Epithelial cell of proximal tubule (primary cell): ENCODE measurements around the gene OR8B12. TPM values are rescaled to one million over a fixed set of nuclear protein-coding genes. Genes with fewer than 3 reads are reported as not detected.
"Not testable (repeated sequence)": the region's sequence is repeated elsewhere in the genome, so short reads cannot be mapped to it uniquely, and the experiment has no call there.

Experiments used
- DNase-seq: peaks from one replicate; pipeline ENCODE4 v3.0.0-alpha.2; 2011; ENCODE audit warnings: low read depth
- H3K4me3 ChIP-seq: 2 replicates; pipeline ENCODE4 v1.5.1; 2011; ENCODE audit warnings: low read depth, mild to moderate bottlenecking, low read length
- CTCF ChIP-seq: conservative IDR thresholded peaks from 2 replicates; pipeline ENCODE4 v1.5.1; 2012; ENCODE audit warnings: low read depth, mild to moderate bottlenecking, low read length
- total RNA-seq: library from RNA; depleted of rRNA; stranded (reverse); fragments of >200 nt; gene quantifications from 2 replicates; pipeline ENCODE4 v1.2.3, GENCODE V29; 2015

Gene OR8B12
- total RNA-seq, 1 donor from 2014 or later: not detected

GRCh38 chr11:124534051-124534450 is 9.4 kb downstream of the OR8B12 start:
- TF ChIP-seq CTCF: no peak

GRCh38 chr11:124533626-124534025 is 9.8 kb downstream of the OR8B12 start:
- no peak overlapping the region for H3K4me3 ChIP-seq
- TF ChIP-seq CTCF: no peak
- no peak for DNase-seq

More at GRCh38 chr11:124534051-124534450, 9.4 kb downstream of the OR8B12 start:
- no peak overlapping the region for H3K4me3 ChIP-seq
- no peak for DNase-seq

GRCh38 chr11:124520550-124520854 is 23.0 kb downstream of the OR8B12 start:
- H3K4me3 ChIP-seq: no peak overlapping the region
- no peak for DNase-seq
- TF ChIP-seq CTCF: no peak

GRCh38 chr11:124519850-124520549 is 23.5 kb downstream of the OR8B12 start:
- TF ChIP-seq CTCF: no peak
- H3K4me3 ChIP-seq: no peak overlapping the region
- no peak for DNase-seq

GRCh38 chr11:124518989-124519451 is 24.4 kb downstream of the OR8B12 start:
- TF ChIP-seq CTCF: no peak
- no peak for DNase-seq

GRCh38 chr11:124517314-124517713 is 26.1 kb downstream of the OR8B12 start:
- no peak for DNase-seq
- no peak for TF ChIP-seq CTCF
- no peak overlapping the region for H3K4me3 ChIP-seq

More at GRCh38 chr11:124518989-124519451, 24.4 kb downstream of the OR8B12 start:
- no peak overlapping the region for H3K4me3 ChIP-seq

GRCh38 chr11:124514675-124515074 is 28.8 kb downstream of the OR8B12 start:
- H3K4me3 ChIP-seq, DNase-seq: not testable (repeated sequence)
